H9 (cell line): ENCODE measurements around the gene MIER2. TPM values are rescaled to one million over a fixed set of nuclear protein-coding genes. Genes with fewer than 3 reads are reported as not detected.

Experiments used
- DNase-seq: peaks from one replicate; pipeline ENCODE4 v3.0.0-alpha.2; 2017
- H2AFZ ChIP-seq: one replicate; pipeline ENCODE4 v1.6.1; 2013; ENCODE audit warnings: mild to moderate bottlenecking, low read length, control low read depth, moderate library complexity
- H2AK5ac ChIP-seq: 2 replicates; pipeline ENCODE4 v1.6.1; 2013; ENCODE audit warnings: low read length, control low read depth, mixed read lengths; ENCODE audit not compliant: insufficient read length
- H2BK120ac ChIP-seq: one replicate; pipeline ENCODE4 v1.6.1; 2013; ENCODE audit warnings: low read depth, mild to moderate bottlenecking, low read length, control low read depth, inconsistent platforms; ENCODE audit not compliant: poor library complexity, severe bottlenecking
- H2BK12ac ChIP-seq: 2 replicates; pipeline ENCODE4 v1.6.1; 2013; ENCODE audit warnings: low read length, control low read depth, mixed read lengths, low read depth; ENCODE audit not compliant: insufficient read length
- H2BK15ac ChIP-seq: 2 replicates; pipeline ENCODE4 v1.6.1; 2013; ENCODE audit warnings: low read depth, low read length, control low read depth
- H2BK20ac ChIP-seq: one replicate; pipeline ENCODE4 v1.6.1; 2013; ENCODE audit warnings: low read depth, mild to moderate bottlenecking, low read length, control low read depth, inconsistent platforms; ENCODE audit not compliant: poor library complexity, severe bottlenecking
- H2BK5ac ChIP-seq: 2 replicates; pipeline ENCODE4 v1.6.1; 2013; ENCODE audit warnings: low read length, control low read depth, mixed read lengths; ENCODE audit not compliant: insufficient read length
- H3K14ac ChIP-seq: 2 replicates; pipeline ENCODE4 v1.6.1; 2013; ENCODE audit warnings: low read length, control low read depth; ENCODE audit not compliant: insufficient read depth
- H3K18ac ChIP-seq: 2 replicates; pipeline ENCODE4 v1.6.1; 2013; ENCODE audit warnings: low read depth, mild to moderate bottlenecking, mixed read lengths, low read length, control low read depth; ENCODE audit not compliant: insufficient read length
- H3K23ac ChIP-seq: 2 replicates; pipeline ENCODE4 v1.6.1; 2013; ENCODE audit warnings: low read length, control low read depth, mixed read lengths, low read depth; ENCODE audit not compliant: insufficient read length
- H3K23me2 ChIP-seq: 2 replicates; pipeline ENCODE4 v1.6.1; 2013; ENCODE audit warnings: low read depth, mild to moderate bottlenecking, mixed read lengths, low read length, control low read depth; ENCODE audit not compliant: insufficient read length, poor library complexity, severe bottlenecking
- H3K27ac ChIP-seq: 2 replicates; pipeline ENCODE4 v1.5.1; 2013; ENCODE audit warnings: low read length, control low read depth, mixed read lengths, low read depth; ENCODE audit not compliant: insufficient read length
- H3K27me3 ChIP-seq: 2 replicates; pipeline ENCODE4 v1.6.1; 2013; ENCODE audit warnings: low read length, control low read depth, inconsistent platforms; ENCODE audit not compliant: insufficient read depth
- H3K4ac ChIP-seq: 2 replicates; pipeline ENCODE4 v1.6.1; 2013; ENCODE audit warnings: low read depth, mild to moderate bottlenecking, control low read depth, inconsistent platforms, low read length, moderate library complexity
- H3K4me1 ChIP-seq: 2 replicates; pipeline ENCODE4 v1.6.1; 2013; ENCODE audit warnings: low read length, control low read depth, inconsistent platforms; ENCODE audit not compliant: insufficient read depth
- H3K4me2 ChIP-seq: 2 replicates; pipeline ENCODE4 v1.6.1; 2013; ENCODE audit warnings: low read length, control low read depth, mixed read lengths; ENCODE audit not compliant: insufficient read length, insufficient read depth
- H3K56ac ChIP-seq: 2 replicates; pipeline ENCODE4 v1.6.1; 2013; ENCODE audit warnings: low read depth, mild to moderate bottlenecking, mixed read lengths, low read length, control low read depth; ENCODE audit not compliant: insufficient read length
- H3K79me1 ChIP-seq: 2 replicates; pipeline ENCODE4 v1.6.1; 2013; ENCODE audit warnings: low read depth, mild to moderate bottlenecking, moderate library complexity, low read length, control low read depth, inconsistent platforms; ENCODE audit not compliant: insufficient read depth, poor library complexity, severe bottlenecking
- H3K79me2 ChIP-seq: 2 replicates; pipeline ENCODE4 v1.6.1; 2013; ENCODE audit warnings: low read length, control low read depth, inconsistent platforms; ENCODE audit not compliant: insufficient read depth
- H3K9ac ChIP-seq: 2 replicates; pipeline ENCODE4 v1.6.1; 2013; ENCODE audit warnings: low read length, control low read depth, mixed read lengths; ENCODE audit not compliant: insufficient read length; ENCODE audit errors: extremely low read depth
- H3K9me3 ChIP-seq: one replicate; pipeline ENCODE4 v1.6.1; 2013; ENCODE audit warnings: low read depth, low read length, inconsistent platforms; ENCODE audit not compliant: control insufficient read depth
- H3T11ph ChIP-seq: one replicate; pipeline ENCODE4 v1.6.1; 2013; ENCODE audit warnings: mild to moderate bottlenecking, low read length, control low read depth, inconsistent platforms
- H4K20me1 ChIP-seq: one replicate; pipeline ENCODE4 v1.6.1; 2013; ENCODE audit not compliant: control insufficient read depth, insufficient read length, insufficient read depth
- H4K5ac ChIP-seq: 2 replicates; pipeline ENCODE4 v1.6.1; 2013; ENCODE audit warnings: low read depth, mild to moderate bottlenecking, mixed read lengths, low read length, control low read depth; ENCODE audit not compliant: insufficient read length
- H4K8ac ChIP-seq: replicated peaks from 2 replicates; pipeline ENCODE4 v1.6.1; 2013; ENCODE audit warnings: low read length, control low read depth, mixed read lengths, low read depth; ENCODE audit not compliant: insufficient read length
- H4K91ac ChIP-seq: 2 replicates; pipeline ENCODE4 v1.6.1; 2013; ENCODE audit warnings: low read depth, mild to moderate bottlenecking, moderate library complexity, mixed read lengths, low read length, control low read depth; ENCODE audit not compliant: insufficient read length
- H3K27ac Mint-ChIP-seq, 3 experiments: 2 replicates in 2 of 3; 3 replicates in 1 of 3; pipeline ENCODE4 v1.8.0; 2020 to 2021; ENCODE audit warnings: mixed read lengths in 3 of 3, mild to moderate bottlenecking in 1 of 3, moderate library complexity in 1 of 3
- H3K27me3 Mint-ChIP-seq: 2 replicates; pipeline ENCODE4 v1.8.0; 2021; ENCODE audit warnings: low read depth, mild to moderate bottlenecking, moderate library complexity, mixed read lengths
- H3K36me3 Mint-ChIP-seq, 3 experiments: 2 replicates in 2 of 3; 3 replicates in 1 of 3; pipeline ENCODE4 v1.8.0; 2020 to 2021; ENCODE audit warnings: low read depth in 3 of 3, mixed read lengths in 3 of 3; ENCODE audit not compliant: insufficient read depth in 1 of 3
- H3K4me1 Mint-ChIP-seq, 2 experiments: 2 replicates each; pipeline ENCODE4 v1.8.0; 2020; ENCODE audit warnings: mixed read lengths in 2 of 2
- H3K4me3 Mint-ChIP-seq, 2 experiments: 2 replicates in 1 of 2; 3 replicates in 1 of 2; pipeline ENCODE4 v1.8.0; 2020 to 2021; ENCODE audit warnings: mild to moderate bottlenecking in 2 of 2, mixed read lengths in 2 of 2, moderate library complexity in 1 of 2
- H3K9me3 Mint-ChIP-seq, 2 experiments: 2 replicates in 1 of 2; 3 replicates in 1 of 2; pipeline ENCODE4 v1.8.0; 2020; ENCODE audit warnings: mild to moderate bottlenecking in 2 of 2, mixed read lengths in 2 of 2, moderate library complexity in 1 of 2
- WGBS: extraction: QIAGEN DNeasy Blood & Tissue Kit; methylation state at CpG from one replicate; pipeline ENCODE4 v1.1.7; 2013; ENCODE audit warnings: missing lambda C conversion rate, low lambda C conversion rate, mixed read lengths; ENCODE audit not compliant: insufficient read length; ENCODE audit errors: extremely low coverage; 5-methylcytosine and 5-hydroxymethylcytosine counted together
- total RNA-seq: library from RNA; stranded (reverse); gene quantifications from 2 replicates; pipeline ENCODE4 v1.2.1, GENCODE V29; 2021
- TF ChIP-seq, protein P1 (sequence below): fragments of 200-600 bp; sonication (generic); conservative IDR thresholded peaks from 3 replicates; pipeline ENCODE4 v1.8.0; 2021; ENCODE audit warnings: antibody characterized with exemption, mild to moderate bottlenecking

Gene MIER2
- total RNA-seq, 1 experiment from 2014 or later = 60.5 TPM

DNA sequence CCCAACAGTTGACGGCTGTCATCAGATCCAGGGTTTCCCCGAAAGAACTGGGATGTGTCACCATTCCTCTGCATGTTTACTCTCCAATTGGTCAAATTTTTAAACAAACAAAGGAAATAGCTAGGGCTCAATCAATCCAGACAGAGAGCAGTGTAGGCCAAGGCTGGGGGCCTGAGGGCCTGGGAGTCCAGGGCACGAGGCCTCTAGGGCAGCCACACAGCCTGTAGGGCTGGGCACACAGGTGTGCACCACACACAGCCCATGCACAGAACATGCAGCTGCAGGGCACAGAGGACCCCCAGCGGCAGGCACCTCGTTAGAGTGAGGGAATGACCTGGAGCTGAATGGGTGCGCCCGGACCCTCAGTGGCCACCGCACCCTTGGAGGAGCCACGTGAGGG lies 9.5 kb downstream of the MIER2 start:
- TF ChIP-seq, protein P1, sequence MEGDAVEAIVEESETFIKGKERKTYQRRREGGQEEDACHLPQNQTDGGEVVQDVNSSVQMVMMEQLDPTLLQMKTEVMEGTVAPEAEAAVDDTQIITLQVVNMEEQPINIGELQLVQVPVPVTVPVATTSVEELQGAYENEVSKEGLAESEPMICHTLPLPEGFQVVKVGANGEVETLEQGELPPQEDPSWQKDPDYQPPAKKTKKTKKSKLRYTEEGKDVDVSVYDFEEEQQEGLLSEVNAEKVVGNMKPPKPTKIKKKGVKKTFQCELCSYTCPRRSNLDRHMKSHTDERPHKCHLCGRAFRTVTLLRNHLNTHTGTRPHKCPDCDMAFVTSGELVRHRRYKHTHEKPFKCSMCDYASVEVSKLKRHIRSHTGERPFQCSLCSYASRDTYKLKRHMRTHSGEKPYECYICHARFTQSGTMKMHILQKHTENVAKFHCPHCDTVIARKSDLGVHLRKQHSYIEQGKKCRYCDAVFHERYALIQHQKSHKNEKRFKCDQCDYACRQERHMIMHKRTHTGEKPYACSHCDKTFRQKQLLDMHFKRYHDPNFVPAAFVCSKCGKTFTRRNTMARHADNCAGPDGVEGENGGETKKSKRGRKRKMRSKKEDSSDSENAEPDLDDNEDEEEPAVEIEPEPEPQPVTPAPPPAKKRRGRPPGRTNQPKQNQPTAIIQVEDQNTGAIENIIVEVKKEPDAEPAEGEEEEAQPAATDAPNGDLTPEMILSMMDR = no peak
- no peak overlapping the region for H3K4me3 Mint-ChIP-seq
- peaks cover 32% of the 10 kb centered on the region for H3K79me2 ChIP-seq

More for the DNA sequence above, 9.5 kb downstream of the MIER2 start:
- H3K36me3 Mint-ChIP-seq = peaks cover 41 to 56% (median 46%) of the 10 kb centered on the region in 3 experiments
- Histone ChIP-seq H2AK5ac (no peak overlapping the region), H3K56ac (no peak overlapping the region), H3K4me1 (no peaks in the 10 kb centered on the region), H3K27ac (no peak overlapping the region), H3K9ac (no peak overlapping the region), H4K91ac (no peak overlapping the region), H2BK20ac (no peak overlapping the region), H2AFZ (no peak overlapping the region), H2BK120ac (no peak overlapping the region), H3K79me1 (peaks cover 3% of the 10 kb centered on the region), H3K27me3 (no peaks in the 10 kb centered on the region), H3K14ac (no peak overlapping the region), H3K18ac (no peak overlapping the region), H3T11ph (no peak overlapping the region), H4K8ac (no peak overlapping the region), H3K23ac (no peak overlapping the region), H2BK12ac (no peak overlapping the region), H3K4ac (no peak overlapping the region), H3K4me2 (no peak overlapping the region), H4K5ac (no peak overlapping the region), H2BK5ac (no peak overlapping the region), H4K20me1 (no peaks in the 10 kb centered on the region), H3K9me3 (no peaks in the 10 kb centered on the region), H2BK15ac (no peak overlapping the region), H3K23me2 (no peaks in the 10 kb centered on the region)
- no CpG with 5 or more reads among the region's 9 CpGs for WGBS
- no peak for DNase-seq
- H3K4me1 Mint-ChIP-seq = peaks cover 2 to 3% of the 10 kb centered on the region in 2 experiments; a peak in 3 of 4 replicates
- H3K27ac Mint-ChIP-seq = peak overlapping the region in 2 of 3 experiments; percentile 64 to 70; a peak in 3 of 7 replicates
- H3K27me3 Mint-ChIP-seq = no peaks in the 10 kb centered on the region
- no peaks in the 10 kb centered on the region for H3K9me3 Mint-ChIP-seq
